Measurements from ENCODE around the gene PEX14.

- TF ChIP-seq CTCF (IDR thresholded peaks at IDR 0.05) (no peak), POLR2A (IDR thresholded peaks at IDR 0.05) (no peak)
Measured at GRCh38 chr1:10521537-10522157, 46.9 kb downstream of the PEX14 start.

Data from heart left ventricle (tissue), 13 donors.